GM18520 (cell line): ENCODE results near the gene CMC2.

Experiments
- ATAC-seq: cut with Tn5 transposase; IDR thresholded peaks from one replicate; pipeline ENCODE4 v1.9.1; 2021; ENCODE audit not compliant: unreplicated experiment

CMC2 gene

DNA sequence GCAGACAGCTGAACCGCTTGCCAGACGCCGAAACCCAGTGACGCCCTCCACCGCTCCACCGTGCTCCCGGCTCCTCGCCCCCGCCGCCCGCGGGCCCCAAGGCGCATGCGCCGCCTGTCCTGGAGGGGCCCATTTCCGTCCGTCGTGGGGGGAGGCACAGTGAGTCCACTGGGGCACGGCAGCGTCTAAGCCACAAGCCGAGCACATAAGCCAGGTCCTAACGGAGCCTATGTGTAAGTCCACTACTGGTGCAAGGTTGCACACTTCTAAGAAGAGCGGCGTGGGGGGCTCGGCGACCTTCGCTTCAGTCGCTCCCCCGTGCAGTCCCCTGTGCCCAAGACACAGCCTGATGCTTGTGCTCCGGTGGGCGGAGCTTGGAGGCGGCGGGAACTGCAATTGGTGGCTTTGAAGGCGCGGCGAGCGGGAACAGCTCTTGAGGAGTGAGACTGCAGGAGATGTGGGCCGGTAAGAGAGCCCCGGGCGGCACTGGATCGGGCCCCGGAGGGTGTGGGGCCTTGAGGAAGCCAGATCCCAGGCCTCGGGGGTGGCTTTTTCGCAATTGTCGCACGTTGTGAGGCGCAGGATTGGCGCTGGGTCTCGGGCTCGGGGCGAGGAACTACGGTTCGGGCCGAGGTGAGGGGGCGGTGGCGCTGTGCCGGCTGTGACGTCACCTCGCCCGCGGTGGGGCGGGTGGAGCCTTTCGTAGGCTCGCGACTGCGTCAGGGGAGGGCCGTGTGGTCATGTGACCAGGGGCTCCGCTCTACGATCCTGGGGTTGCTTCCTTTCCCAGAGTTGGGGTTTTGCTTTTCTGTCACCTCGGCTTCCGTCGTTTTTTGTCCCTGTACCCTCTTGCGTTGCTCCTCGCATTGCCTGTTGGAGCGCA, at the start of gene CMC2, which contains the start of gene CENPN:
CMC2 (minus strand) TSS at position 73 of the 883 bp plus-strand sequence. CDS start 9,491 bp downstream, outside the sequence.
CENPN (plus strand) TSS at position 402 of the 883 bp plus-strand sequence. CDS start 4,726 bp downstream, outside the sequence.
- peak; percentile 70 for ATAC-seq

DNA sequence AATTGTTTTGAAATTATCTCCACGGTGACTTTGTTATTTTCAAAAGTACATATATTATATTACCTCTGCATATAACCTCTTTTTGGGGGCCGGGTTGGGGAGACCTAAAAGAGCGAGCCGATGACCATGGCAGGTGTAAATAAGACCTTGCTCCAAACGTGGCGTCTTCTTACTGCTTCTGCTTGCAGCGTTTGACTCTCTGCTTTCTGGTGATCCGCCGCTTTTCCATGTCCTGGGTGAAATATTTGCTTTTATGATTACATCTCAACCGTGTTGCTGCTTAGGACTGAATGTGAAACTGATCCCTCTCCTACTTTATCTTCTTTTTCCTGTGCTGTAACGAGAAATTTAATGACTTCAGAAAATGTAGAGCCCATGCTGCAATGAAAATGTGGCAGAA, 47.1 kb upstream of the CMC2 start:
- ATAC-seq: no peak

DNA sequence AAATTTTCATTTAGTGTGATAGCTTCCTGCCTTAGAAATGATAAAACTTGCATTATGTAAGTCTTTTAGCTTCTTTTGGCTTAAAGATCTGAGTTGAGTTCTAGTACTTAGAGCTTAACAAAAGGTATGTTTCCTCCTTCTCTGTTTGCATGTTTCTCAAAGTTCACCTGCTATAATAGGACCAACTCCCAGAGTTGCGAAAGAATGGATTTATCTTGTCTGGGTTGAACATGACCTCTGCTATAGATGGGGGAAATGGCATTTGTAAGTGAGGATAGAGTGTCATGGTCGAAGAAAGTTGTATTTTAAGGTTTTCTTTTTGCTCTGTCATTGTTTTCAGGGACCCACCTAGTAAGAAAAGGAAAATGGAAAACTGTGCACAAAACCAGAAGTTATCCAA, 36.1 kb upstream of the CMC2 start:
- no peak for ATAC-seq

DNA sequence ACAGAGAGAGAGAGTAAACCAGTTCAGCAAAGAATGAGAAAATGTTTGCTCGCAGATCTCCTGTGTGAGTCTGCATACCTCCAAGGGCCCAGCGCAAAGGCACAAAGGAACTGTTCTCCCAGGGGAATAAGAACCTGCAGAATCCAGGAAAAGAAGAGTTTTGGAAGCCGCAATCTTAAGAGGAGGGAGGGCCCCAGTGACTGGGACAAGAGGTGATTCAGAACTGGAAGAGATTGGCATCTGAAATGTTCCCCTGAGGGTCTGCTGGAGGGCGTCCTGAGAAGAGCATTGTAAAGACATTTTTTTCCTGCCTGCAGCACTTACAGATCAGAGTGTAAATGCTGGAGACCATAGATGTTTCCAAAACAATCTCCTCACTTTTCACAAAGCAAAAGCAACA, 35.0 kb upstream of the CMC2 start:
- no peak for ATAC-seq

DNA sequence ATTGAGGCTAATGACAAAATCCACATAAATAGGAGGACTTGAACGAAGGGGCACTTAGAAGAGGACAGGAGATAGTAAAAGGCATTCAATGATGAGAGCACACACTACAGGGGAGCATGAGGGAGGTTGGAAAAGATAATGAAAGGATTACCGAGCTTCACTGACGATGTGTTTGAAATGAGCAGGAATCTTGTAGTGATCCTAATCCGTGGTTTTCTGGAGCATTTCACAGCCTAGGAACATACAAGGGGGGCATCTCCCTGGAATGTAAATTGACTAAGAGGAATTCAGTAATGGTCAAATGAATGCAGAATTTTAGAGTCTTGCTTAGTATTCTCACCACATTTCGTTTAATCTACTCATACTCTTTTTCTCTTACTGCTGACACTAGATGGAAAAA, 34.2 kb upstream of the CMC2 start:
- no peak for ATAC-seq

DNA sequence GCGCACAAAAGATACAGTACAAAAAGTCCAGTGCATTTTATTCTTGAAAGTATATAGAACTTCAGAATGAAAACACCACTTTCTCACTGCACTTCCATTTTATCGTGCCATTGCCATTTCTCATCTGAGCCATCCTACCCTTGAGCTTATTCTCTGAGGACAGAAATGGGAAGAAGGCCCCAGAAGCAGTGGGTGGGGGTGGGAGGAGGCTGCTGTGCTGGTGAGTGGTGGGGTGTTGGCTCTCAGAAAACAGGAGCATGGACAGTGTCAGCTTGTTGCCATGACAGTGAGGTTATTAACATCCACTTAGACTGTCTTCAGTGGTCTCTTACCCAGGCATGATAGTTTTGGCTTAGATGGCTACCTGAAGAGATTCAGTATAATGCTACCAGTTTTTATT, 33.4 kb upstream of the CMC2 start:
- no peak for ATAC-seq

DNA sequence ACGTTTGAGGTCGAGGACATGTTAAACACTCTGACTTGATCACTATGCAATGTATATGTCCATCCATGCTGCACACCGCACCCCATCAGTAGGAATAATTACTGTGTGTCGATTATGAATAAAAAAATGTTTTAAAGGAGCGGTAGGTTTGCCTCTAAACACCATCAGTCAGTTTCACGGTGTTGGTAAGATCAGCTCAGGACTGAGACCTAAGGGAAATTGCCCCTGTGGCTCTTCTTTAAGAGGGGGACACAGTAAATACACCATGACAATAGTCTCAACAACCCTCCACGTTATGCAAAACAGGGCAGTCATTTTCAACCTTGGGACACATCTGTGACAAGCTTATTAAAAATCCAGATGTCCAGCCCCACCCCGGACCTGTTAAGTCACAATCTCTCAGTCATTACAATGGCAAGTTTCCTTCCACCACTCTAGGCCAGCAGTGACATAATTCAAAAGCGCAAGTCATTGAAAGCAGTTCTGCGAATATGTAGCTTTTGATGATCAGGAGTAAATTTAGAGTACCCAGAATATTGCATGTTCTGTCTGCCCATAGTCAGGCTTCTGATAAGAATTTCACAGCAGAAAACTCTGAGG, 30.2 kb upstream of the CMC2 start:
- no peak for ATAC-seq

DNA sequence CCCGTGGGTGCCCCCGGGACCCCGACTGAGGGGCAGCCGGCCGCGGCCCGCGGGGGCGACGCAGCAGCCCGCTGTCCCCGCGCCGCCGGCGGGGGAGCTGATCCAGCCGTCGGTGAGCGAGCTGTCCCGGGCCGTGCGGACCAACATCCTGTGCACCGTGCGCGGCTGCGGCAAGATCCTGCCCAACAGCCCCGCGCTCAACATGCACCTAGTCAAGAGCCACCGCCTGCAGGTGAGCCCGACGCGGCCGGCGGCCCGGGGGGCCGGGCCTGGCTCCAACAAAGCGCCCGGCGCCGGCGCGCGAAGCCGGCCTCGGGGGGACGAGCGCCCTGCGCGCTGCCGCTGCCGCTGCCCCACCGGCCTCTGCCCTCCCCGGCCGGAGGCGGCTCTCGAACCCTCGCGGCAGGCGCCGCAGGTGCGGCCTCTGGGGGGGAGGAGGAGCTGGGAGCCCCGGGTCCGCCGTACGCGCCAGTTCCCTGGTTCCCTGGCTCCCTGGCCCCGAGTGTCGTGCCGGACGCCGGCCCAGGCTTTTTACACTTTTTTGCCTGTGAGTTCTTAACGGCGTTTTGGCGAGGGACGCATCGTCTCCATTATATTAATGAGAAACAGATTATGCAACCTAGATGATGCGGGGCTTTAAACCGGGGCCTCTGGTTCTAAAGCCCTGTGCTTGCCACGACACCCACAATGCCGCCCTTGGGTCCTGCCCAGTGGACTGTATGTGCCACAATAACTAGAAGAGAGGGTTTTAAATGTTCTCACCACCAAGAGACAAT, 29.5 kb upstream of the CMC2 start:
- ATAC-seq: peak; percentile 40

DNA sequence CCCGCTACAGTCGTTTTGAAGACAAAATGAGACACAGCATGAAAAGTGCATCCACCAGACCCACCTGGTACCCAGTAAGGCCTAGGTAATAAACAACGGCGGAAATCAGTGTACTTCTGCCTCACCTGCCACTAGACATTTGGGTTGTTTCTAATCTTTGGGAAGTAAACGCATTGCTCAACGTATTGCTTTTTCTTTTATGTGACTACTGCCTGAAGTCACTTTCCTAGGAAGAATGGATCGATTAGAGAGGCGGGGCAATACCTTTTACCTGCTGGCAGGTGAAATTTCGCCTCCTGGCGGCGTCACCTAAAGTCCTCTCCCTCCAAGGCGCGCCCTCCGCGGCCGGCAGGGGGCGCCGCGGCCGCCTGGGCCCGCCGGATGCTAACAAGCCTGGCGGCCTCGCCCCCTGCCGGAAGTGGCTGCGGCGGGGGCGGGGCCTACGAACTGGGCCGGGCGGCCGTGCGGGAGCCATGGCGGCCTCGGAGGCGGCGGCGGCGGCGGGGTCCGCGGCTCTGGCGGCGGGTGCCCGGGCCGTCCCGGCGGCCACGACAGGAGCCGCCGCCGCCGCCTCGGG, 28.8 kb upstream of the CMC2 start, which contains the start of gene ATMIN:
ATMIN (plus strand) TSS at position 445 of the 577 bp plus-strand sequence; CDS start at position 474, 29 bp downstream.
- peak; percentile 85 for ATAC-seq

DNA sequence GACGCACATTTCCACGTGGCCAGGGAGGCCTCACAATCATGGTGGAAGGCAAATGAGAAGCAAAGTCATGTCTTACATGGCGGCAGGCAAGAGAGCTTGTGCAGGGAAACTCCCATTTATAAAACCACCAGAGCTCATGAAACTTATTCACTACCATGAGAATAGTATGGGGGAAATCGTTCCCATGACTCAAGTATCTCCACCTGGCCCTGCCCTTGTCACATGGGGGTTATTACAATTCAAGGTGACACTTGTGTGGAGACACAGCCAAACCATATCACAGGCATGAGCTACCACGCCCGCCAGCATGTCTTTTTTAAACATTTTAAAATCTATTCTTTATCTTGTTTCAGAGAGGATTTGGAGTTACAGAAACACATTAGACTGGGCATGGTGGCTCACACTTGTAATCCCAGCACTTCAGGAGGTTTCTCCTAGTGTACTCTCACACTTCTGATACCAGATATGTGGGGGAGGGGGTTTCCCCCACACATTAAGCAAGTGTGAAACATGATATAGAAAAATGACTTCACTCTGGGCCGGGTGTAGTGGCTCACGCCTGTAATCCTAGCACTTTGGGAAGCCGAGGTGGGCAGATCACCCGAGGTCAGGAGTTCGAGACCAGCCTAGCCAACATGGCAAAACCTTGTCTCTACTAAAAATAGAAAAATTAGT, 23.4 kb upstream of the CMC2 start:
- ATAC-seq: no peak

DNA sequence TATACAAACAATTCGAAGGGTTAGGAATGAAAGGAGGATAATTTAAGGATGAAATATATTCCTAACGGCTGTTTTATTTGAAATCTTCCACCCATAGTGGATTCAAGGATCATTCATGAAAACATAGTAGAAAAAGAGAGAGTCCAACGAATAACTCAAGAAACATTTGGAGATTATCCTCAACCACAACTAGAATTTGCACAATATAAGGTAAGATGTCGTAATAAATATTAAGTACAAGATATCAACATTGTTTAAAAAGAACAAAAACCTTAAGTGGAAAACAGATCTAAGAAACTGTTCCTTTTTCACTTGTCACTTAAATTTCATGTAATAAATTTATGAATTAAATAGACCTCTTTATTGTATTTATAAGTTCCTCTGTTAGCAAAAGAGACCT, 19.7 kb upstream of the CMC2 start:
- no peak for ATAC-seq

DNA sequence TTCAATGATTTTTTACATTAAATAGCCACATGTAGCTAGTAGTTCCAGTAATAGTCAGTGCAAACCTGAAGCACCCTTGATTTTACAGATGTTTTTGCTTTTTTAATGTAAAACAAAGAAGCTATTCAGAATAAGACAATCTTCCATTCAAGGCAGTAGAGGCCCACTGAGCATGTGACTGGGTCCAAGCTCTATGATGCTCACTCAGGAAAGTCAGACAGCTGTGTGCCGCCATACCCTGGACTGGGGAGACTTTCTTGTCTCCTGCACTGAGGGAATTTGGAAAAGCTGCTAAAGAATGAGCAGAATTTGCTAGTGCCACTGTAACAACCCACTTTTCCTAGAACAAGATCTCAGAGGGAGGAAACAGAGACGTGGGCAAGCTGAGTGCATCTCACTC, 11.8 kb upstream of the CMC2 start:
- ATAC-seq: no peak

DNA sequence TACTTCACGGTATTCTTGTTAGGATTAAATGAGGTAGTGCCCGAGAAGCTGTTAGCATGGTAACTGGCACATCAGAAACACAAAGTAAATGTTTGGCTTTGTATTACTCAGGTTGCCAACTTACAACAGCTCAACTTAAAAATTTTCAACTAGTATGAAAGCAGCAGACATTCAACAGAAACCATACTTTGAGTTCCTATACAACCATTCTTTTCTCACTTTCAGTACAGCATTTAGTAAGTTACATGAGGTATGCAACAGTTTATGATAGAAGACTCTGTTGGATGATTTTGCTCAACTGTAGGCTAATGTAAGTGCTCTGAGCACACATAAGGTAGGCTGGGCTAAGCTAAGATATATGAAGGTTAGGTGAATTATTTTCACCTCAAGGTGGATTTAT, 8.0 kb upstream of the CMC2 start:
- ATAC-seq: no peak

DNA sequence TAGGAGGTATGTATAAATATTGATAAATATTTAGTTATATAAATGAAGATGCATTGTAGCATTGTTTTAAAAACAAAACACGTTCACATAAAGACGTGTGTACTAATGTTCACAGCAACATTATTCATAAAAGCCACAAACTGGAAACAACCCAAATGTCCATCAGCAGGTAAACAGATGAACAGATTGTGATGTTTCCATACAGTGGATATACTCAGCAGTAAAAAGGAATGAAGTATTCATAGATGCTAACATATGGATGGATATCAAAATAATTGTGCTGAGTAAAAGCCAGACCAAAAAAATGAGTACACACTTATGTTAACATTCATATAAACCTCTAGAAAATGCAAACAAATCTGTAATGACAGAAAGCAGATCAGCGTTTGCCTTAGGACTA, 6.3 kb upstream of the CMC2 start:
- ATAC-seq: no peak

DNA sequence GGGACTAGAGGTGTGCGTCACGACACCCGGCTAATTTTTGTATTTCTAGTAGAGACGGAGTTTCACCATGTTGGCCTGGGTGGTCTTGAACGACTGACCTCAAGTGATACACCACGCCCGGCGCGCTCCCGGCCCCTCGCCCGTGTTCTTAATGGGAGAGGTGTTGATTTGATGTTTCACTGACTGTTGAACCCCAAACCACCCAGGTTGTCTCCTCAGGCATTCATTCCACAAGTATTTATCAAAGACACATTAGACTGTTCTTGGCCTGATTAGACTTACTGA, 1.8 kb upstream of the CMC2 start:
- ATAC-seq: no peak

DNA sequence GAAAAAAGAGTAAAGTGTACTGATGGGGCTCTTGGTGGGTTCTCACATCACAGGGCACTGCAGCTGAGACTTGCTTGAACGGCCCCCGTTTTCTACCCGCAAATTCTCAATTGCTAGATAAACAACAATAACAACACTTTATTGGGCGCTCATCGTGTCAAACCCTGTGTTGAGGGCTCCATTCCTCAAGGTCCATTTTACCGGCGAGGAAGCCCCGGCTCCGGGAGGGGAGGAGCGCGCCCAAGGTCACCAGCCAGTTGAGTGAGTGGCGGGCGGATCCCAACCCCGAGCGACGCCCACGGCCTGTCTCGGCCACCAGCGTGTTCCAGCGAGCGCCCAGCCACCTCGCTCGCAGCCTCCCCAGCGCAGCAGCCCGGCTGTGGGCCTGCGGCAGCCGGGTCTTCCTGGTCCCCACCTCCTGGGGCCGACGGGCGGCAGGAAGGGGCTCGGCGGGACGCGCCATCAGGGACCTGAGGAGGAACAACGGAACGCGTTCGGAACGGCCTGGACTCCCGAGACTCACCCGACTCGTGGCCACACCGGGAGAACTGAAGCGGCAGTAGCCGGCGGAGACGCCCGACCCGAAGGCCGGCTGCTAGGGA, 373 bp downstream of the CMC2 start:
- ATAC-seq: peak; percentile 20

DNA sequence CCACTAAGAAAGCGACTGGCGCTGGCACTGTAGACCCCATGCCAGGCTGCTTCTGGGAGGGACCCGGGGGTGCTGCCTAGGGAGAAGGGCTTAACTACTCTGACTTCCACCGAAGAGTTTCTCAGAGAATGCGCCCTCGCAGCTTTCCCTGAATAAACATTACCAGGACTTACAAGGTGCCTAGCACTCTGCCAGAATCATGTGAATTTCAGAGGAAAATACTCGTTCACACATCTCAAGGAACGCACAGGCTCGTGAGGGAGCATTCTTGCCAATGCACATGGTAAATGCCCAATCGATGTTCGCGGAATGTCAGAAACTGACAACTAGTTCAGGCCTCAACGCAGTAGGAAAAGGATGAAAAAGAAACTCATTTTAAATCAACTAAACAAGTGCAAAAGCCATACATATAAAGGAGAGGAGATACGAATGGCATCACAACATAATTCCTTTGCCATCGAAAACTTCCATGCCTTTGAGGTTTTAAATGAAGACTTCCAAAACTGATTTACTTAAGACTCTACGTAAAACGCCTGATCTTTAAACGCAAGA, 999 bp downstream of the CMC2 start:
- ATAC-seq: no peak

DNA sequence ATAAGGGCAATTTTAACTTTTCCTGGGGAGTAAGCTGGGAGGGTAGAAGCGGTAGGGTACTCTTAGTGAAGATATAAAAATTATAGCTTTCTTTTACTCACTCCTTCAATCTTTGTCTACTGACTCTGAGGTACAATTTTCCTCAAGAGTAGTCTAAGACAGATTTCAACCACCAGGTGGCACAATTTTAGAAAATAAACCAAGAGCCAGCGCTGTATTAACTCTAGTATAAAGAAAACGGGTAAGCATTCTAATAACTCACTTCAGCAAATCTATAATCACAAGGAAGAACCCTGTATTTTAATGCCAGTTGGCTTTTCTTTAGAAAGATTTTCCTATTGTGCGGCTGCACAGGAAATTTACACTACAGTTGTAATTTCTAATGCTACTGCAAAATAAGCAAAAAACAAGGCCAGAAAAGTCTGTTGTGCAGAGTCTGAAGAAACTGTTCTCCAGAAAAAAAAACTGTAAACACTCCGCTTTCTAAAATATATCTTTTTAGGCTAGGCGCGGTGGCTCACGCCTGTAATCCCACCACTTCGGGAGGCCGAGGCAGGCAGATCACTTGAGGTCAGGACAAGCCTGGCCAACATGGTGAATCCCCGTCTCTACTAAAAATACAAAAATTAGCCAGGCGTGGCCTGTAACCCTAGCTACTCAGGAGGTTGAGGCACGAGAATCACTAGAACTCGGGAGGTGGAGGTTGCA, 1.9 kb downstream of the CMC2 start:
- ATAC-seq: no peak

DNA sequence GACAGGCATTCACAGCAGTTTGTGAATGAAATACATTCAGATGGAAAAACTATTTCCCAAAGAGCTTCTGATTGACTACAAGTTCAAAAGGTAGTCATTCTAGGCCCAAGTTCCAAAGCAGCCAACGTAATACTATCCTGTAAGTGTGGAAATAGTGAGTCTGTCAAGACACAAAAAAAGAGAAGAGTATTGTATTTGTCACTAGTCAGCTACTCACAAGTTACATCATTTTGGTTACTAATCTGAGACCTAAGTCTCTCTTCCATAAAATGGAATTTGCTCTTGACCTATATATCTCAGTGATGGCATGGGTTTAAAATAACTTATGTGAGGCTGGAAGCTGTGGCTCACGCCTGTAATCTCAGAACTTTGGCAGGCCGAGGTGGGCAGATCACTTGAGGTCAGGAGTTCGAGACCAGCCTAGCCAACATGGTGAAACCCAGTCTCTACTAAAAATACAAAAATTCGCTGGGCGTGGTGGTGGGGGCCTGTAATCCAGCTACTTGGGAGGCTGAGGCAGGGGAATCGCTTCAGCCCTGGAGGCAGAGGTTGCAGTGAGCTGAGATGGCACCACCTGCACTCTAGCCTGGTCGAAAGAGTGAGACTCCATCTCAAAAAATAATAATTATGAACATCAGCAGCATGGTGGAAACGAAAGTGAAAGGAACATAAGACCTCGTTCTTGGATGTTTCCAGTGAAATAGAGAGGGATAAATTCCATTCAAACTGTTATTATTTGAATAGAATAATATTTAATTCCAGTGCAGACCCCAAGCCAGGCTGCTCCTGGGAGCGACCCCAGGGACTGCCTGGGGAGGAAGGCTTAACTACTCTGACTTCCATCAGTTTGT, 2.9 kb downstream of the CMC2 start:
- ATAC-seq: no peak
